IMR-90 (cell line): Measurements from ENCODE around the gene IFI27L1. TPM values are rescaled to one million over a fixed set of nuclear protein-coding genes. Genes with fewer than 3 reads are reported as not detected.

ENCODE experiments used
- ATAC-seq: fragments of 200-7000 bp; cut with Tn5 transposase; 2 replicates; pipeline ENCODE4 v1.9.1; 2020; ENCODE audit warnings: low read depth, mild to moderate bottlenecking, moderate library complexity
- BruUV-seq: library from RNA; stranded (reverse); fragments of 400-500 nt; replicated peaks from 2 replicates; lab custom pipeline; 2021; lab: Mats Ljungman, UMichigan
- CTCF ChIA-PET: fragments of 300-600 bp; formaldehyde crosslinking; extraction: SDS; loops from one replicate; lab custom pipeline; 2021; ENCODE audit warnings: antibody characterized with exemption; lab: Yijun Ruan, JAX
- POLR2A ChIA-PET: fragments of 300-600 bp; sonication (Branson Sonifier 250); formaldehyde crosslinking; loops from one replicate; lab custom pipeline; 2022; ENCODE audit warnings: antibody characterized with exemption; ENCODE audit not compliant: unreplicated experiment; lab: Charles Lee
- DNase-seq: peaks from one replicate; pipeline ENCODE4 v3.0.0; 2013
- H2AFZ ChIP-seq: replicated peaks from 2 replicates; pipeline ENCODE3; 2013; ENCODE audit warnings: low read length, mild to moderate bottlenecking; ENCODE audit not compliant: poor library complexity
- H2AK5ac ChIP-seq: 2 replicates; pipeline ENCODE4 v1.6.1; 2013; ENCODE audit warnings: low read depth, low read length, inconsistent platforms
- H2AK9ac ChIP-seq: replicated peaks from 2 replicates; pipeline ENCODE3; 2013; ENCODE audit warnings: mild to moderate bottlenecking, low read depth, low read length, moderate library complexity; ENCODE audit not compliant: poor library complexity
- H2BK120ac ChIP-seq: 2 replicates; pipeline ENCODE4 v1.6.1; 2013; ENCODE audit warnings: low read depth, low read length, inconsistent platforms
- H2BK15ac ChIP-seq: 3 replicates; pipeline ENCODE4 v1.6.1; 2013; ENCODE audit warnings: low read depth, low read length, inconsistent platforms
- H2BK20ac ChIP-seq: 2 replicates; pipeline ENCODE4 v1.6.1; 2013; ENCODE audit warnings: low read depth, mild to moderate bottlenecking, inconsistent platforms, low read length, moderate library complexity
- H2BK5ac ChIP-seq: 2 replicates; pipeline ENCODE4 v1.6.1; 2013; ENCODE audit warnings: mild to moderate bottlenecking, low read depth, low read length, inconsistent platforms; ENCODE audit not compliant: poor library complexity, severe bottlenecking
- H3K14ac ChIP-seq: replicated peaks from 2 replicates; pipeline ENCODE4 v1.6.1; 2013; ENCODE audit warnings: low read depth, low read length, inconsistent platforms
- H3K18ac ChIP-seq: 2 replicates; pipeline ENCODE4 v1.6.1; 2013; ENCODE audit warnings: low read depth, low read length, control low read depth
- H3K23ac ChIP-seq: 2 replicates; pipeline ENCODE4 v1.6.1; 2013; ENCODE audit warnings: low read depth, low read length, inconsistent platforms
- H3K27ac ChIP-seq: 2 replicates; pipeline ENCODE4 v1.5.1; 2013; ENCODE audit warnings: mild to moderate bottlenecking, control low read depth, low read length; ENCODE audit not compliant: insufficient read depth
- H3K27me3 ChIP-seq: 2 replicates; pipeline ENCODE4 v1.6.1; 2013; ENCODE audit warnings: low read length; ENCODE audit not compliant: control insufficient read depth, insufficient read depth
- H3K36me3 ChIP-seq: 2 replicates; pipeline ENCODE4 v1.6.1; 2013; ENCODE audit warnings: low read length, mixed read lengths; ENCODE audit not compliant: control insufficient read depth, insufficient read depth
- H3K4ac ChIP-seq: 2 replicates; pipeline ENCODE4 v1.6.1; 2013; ENCODE audit warnings: low read depth, low read length, inconsistent platforms
- H3K4me1 ChIP-seq: 2 replicates; pipeline ENCODE4 v1.6.1; 2013; ENCODE audit warnings: low read length, mixed read lengths; ENCODE audit not compliant: control insufficient read depth, insufficient read depth
- H3K4me2 ChIP-seq: 2 replicates; pipeline ENCODE4 v1.6.1; 2013; ENCODE audit warnings: low read depth, mild to moderate bottlenecking, control low read depth, low read length, moderate library complexity
- H3K4me3 ChIP-seq: 2 replicates; pipeline ENCODE4 v1.5.1; 2013; ENCODE audit warnings: low read depth, mild to moderate bottlenecking, control low read depth, low read length, moderate library complexity; ENCODE audit not compliant: insufficient read depth
- H3K56ac ChIP-seq: 2 replicates; pipeline ENCODE4 v1.6.1; 2013; ENCODE audit warnings: low read length, inconsistent platforms; ENCODE audit not compliant: insufficient read depth; ENCODE audit errors: extremely low read depth
- H3K79me1 ChIP-seq, 2 experiments: 2 replicates each; pipeline ENCODE4 v1.6.1; 2013; ENCODE audit warnings: low read length in 2 of 2, inconsistent platforms in 1 of 2, low read depth in 1 of 2
- H3K9ac ChIP-seq: 2 replicates; pipeline ENCODE4 v1.6.1; 2013; ENCODE audit warnings: low read depth, low read length, control low read depth
- H3K9me1 ChIP-seq: 2 replicates; pipeline ENCODE4 v1.6.1; 2013; ENCODE audit warnings: low read length, inconsistent platforms; ENCODE audit not compliant: insufficient read depth
- H3K9me3 ChIP-seq: 2 replicates; pipeline ENCODE4 v1.6.1; 2013; ENCODE audit warnings: low read length; ENCODE audit not compliant: control insufficient read depth, insufficient read depth
- H4K20me1 ChIP-seq: 2 replicates; pipeline ENCODE4 v1.6.1; 2013; ENCODE audit warnings: low read length, inconsistent platforms; ENCODE audit not compliant: insufficient read depth
- H4K5ac ChIP-seq: 2 replicates; pipeline ENCODE4 v1.6.1; 2013; ENCODE audit warnings: mild to moderate bottlenecking, low read depth, low read length, control low read depth
- H4K8ac ChIP-seq, 2 experiments: 2 replicates each; pipeline ENCODE4 v1.6.1; 2013; ENCODE audit warnings: low read depth in 2 of 2, low read length in 2 of 2, control low read depth in 1 of 2, inconsistent platforms in 1 of 2
- H4K91ac ChIP-seq: 2 replicates; pipeline ENCODE4 v1.6.1; 2013; ENCODE audit warnings: low read depth, low read length, inconsistent platforms; ENCODE audit not compliant: insufficient read depth
- BHLHE40 ChIP-seq: fragments of 150-350 bp; IDR thresholded peaks from 2 replicates; pipeline ENCODE4 v1.6.1; 2016; ENCODE audit warnings: mild to moderate bottlenecking, low read depth, low read length
- ELK1 ChIP-seq: fragments of 150-350 bp; IDR thresholded peaks from 2 replicates; pipeline ENCODE4 v1.6.1; 2016; ENCODE audit warnings: low read depth, mild to moderate bottlenecking, low read length, moderate library complexity, borderline replicate concordance
- FOS ChIP-seq: fragments of 150-350 bp; IDR thresholded peaks from 2 replicates; pipeline ENCODE4 v1.6.1; 2016; ENCODE audit warnings: low read depth, low read length
- MAFK ChIP-seq: IDR thresholded peaks from 2 replicates; pipeline ENCODE4 v1.6.1; 2012; ENCODE audit warnings: low read depth, low read length, improper control_type of control experiment
- MAZ ChIP-seq: IDR thresholded peaks from 2 replicates; pipeline ENCODE4 v1.6.1; 2012; ENCODE audit warnings: low read depth, mild to moderate bottlenecking, low read length, improper control_type of control experiment, moderate library complexity, borderline replicate concordance
- MXI1 ChIP-seq: IDR thresholded peaks from 2 replicates; pipeline ENCODE4 v1.6.1; 2012; ENCODE audit warnings: low read depth, mild to moderate bottlenecking, low read length, moderate library complexity, borderline replicate concordance
- NFE2L2 ChIP-seq: fragments of 150-350 bp; IDR thresholded peaks from 2 replicates; pipeline ENCODE4 v1.6.1; 2016; ENCODE audit warnings: low read depth, mild to moderate bottlenecking, low read length
- RAD21 ChIP-seq: IDR thresholded peaks from 2 replicates; pipeline ENCODE4 v1.6.1; 2012; ENCODE audit warnings: low read length, improper control_type of control experiment
- RCOR1 ChIP-seq: IDR thresholded peaks from 2 replicates; pipeline ENCODE4 v1.6.1; 2012; ENCODE audit warnings: mild to moderate bottlenecking, low read length, improper control_type of control experiment; ENCODE audit not compliant: insufficient replicate concordance
- RFX5 ChIP-seq: IDR thresholded peaks from 2 replicates; pipeline ENCODE4 v1.8.0; 2012; ENCODE audit warnings: low read depth, mild to moderate bottlenecking, low read length, moderate library complexity
- WGBS, 2 experiments: methylation state at CpG; one replicate each; pipeline versions ENCODE4 v1.1.5 to v1.1.7; 2013; ENCODE audit warnings: missing lambda C conversion rate in 2 of 2; ENCODE audit not compliant: insufficient read length in 1 of 2; ENCODE audit errors: extremely low coverage in 2 of 2; 5-methylcytosine and 5-hydroxymethylcytosine counted together
- dilution Hi-C: fragments of 300-500 bp; cut with HindIII; formaldehyde crosslinking; loops from one replicate; pipeline ENCODE4 v1.14.3; 2018; ENCODE audit warnings: low sequenced_read_pairs; ENCODE audit not compliant: unreplicated experiment
- in situ Hi-C: fragments of 300-500 bp; cut with MboI; formaldehyde crosslinking; loops from 3 replicates; pipeline ENCODE4 v1.14.3; 2019; ENCODE audit warnings: low sequenced_read_pairs, inconsistent platforms, mixed read lengths
- intact Hi-C: fragments of 100-400 bp; cut with micrococcal nuclease; formaldehyde crosslinking; loops from 2 replicates; pipeline ENCODE4 v1.10.0; 2022
- polyA plus RNA-seq, 3 experiments: library from polyadenylated mRNA; depleted of rRNA; stranded (reverse); fragments of >200 nt; gene quantifications; 2 replicates each; pipeline ENCODE4 v1.2.3, GENCODE V29; 2012; ENCODE audit warnings: low replicate concordance in 1 of 3
- total RNA-seq: library from RNA; depleted of rRNA; stranded (reverse); fragments of >200 nt; gene quantifications from 2 replicates; pipeline ENCODE4 v1.2.3, GENCODE V29; 2012

IFI27L1 gene
- total and polyA plus RNA-seq, 2 of the 4 experiments (the other 2 are of a cell fraction), result 13.3 to 24.3 TPM

GRCh38 chr14:94077111-94077821 is 3.8 kb upstream of the IFI27L1 start:
- peaks cover 16 to 46% of the 10 kb centered on the region in 2 experiments for H3K79me1 ChIP-seq
- H3K9me3 ChIP-seq, result peaks cover 3% of the 10 kb centered on the region; the same call in 1 of the 2 replicates
- peak overlapping the region; percentile 68 for H3K4me2 ChIP-seq
- peaks cover 15% of the 10 kb centered on the region for H3K36me3 ChIP-seq
- H2BK15ac ChIP-seq, result no peak overlapping the region
- no peak overlapping the region for H3K4ac ChIP-seq
- H4K91ac ChIP-seq, result no peak overlapping the region
- peaks cover 40% of the 10 kb centered on the region for H4K20me1 ChIP-seq
- ATAC-seq (no peak), DNase-seq (no peak)
- H3K56ac ChIP-seq, result no peak overlapping the region
- no peak overlapping the region for H4K8ac ChIP-seq
- H3K14ac ChIP-seq, result no peak overlapping the region
- no peak overlapping the region for H2AK5ac ChIP-seq
- intact Hi-C loops (no loop called here), in situ Hi-C loops (no loop called here), dilution Hi-C loops (no loop called here)
- H3K4me3 ChIP-seq, result peak overlapping the region; percentile 15; the same call in 1 of the 2 replicates
- 75% methylated on average over 1 of the region's 7 CpGs; no CpG with 5 or more reads in 1 of the 2 experiments for WGBS, 2 experiments
- H3K9ac ChIP-seq, result no peak overlapping the region
- no peaks in the 10 kb centered on the region for H3K27me3 ChIP-seq
- no peak overlapping the region for H3K27ac ChIP-seq
- no peak overlapping the region for H2BK5ac ChIP-seq
- no peak overlapping the region for H2BK120ac ChIP-seq
- H2AK9ac ChIP-seq, result no peak overlapping the region
- H2AFZ ChIP-seq, result no peak overlapping the region
- peaks cover 6% of the 10 kb centered on the region for H3K4me1 ChIP-seq
- BruUV-seq, result no TSS peak
- ChIA-PET POLR2A (no interaction called here), CTCF (no interaction called here)
- no peak for TF ChIP-seq ELK1
- no peak for TF ChIP-seq RCOR1
- TF ChIP-seq RAD21, result no peak
- no peak for TF ChIP-seq MAZ
- TF ChIP-seq MAFK, result no peak
- TF ChIP-seq RFX5, result no peak
- TF ChIP-seq MXI1, result no peak
- no peak for TF ChIP-seq NFE2L2
- TF ChIP-seq BHLHE40, result no peak
- no peak for TF ChIP-seq FOS
- no peak overlapping the region for H4K5ac ChIP-seq
- H2BK20ac ChIP-seq, result no peak overlapping the region
- peaks cover 6% of the 10 kb centered on the region for H3K9me1 ChIP-seq
- no peak overlapping the region for H3K23ac ChIP-seq
- no peak overlapping the region for H3K18ac ChIP-seq
